Keratinocyte (primary cell): ENCODE data around the gene RIMS1.

ENCODE experiments used
- EZH2 ChIP-seq: IDR thresholded peaks from one replicate; pipeline ENCODE4 v1.6.1; 2012; ENCODE audit warnings: inconsistent platforms, mild to moderate bottlenecking, low read length, moderate library complexity
- TF ChIP-seq, protein P1 (sequence below), 3 experiments: IDR thresholded peaks in 1 of 3; conservative IDR thresholded peaks in 1 of 3; optimal IDR thresholded peaks in 1 of 3; 2 replicates in 2 of 3; 3 replicates in 1 of 3; pipeline versions ENCODE3 to v1.5.1; 2011; ENCODE audit warnings: low read length in 3 of 3, mild to moderate bottlenecking in 3 of 3, moderate library complexity in 2 of 3, control low read depth in 1 of 3, inconsistent platforms in 1 of 3; ENCODE audit not compliant: insufficient read depth in 2 of 3; ENCODE audit errors: extremely low read depth in 1 of 3

- TF ChIP-seq, protein P1, sequence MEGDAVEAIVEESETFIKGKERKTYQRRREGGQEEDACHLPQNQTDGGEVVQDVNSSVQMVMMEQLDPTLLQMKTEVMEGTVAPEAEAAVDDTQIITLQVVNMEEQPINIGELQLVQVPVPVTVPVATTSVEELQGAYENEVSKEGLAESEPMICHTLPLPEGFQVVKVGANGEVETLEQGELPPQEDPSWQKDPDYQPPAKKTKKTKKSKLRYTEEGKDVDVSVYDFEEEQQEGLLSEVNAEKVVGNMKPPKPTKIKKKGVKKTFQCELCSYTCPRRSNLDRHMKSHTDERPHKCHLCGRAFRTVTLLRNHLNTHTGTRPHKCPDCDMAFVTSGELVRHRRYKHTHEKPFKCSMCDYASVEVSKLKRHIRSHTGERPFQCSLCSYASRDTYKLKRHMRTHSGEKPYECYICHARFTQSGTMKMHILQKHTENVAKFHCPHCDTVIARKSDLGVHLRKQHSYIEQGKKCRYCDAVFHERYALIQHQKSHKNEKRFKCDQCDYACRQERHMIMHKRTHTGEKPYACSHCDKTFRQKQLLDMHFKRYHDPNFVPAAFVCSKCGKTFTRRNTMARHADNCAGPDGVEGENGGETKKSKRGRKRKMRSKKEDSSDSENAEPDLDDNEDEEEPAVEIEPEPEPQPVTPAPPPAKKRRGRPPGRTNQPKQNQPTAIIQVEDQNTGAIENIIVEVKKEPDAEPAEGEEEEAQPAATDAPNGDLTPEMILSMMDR (optimal IDR thresholded peaks at IDR 0.05 in 1 of 3, IDR thresholded peaks at IDR 0.05 in 1 of 3, conservative IDR thresholded peaks at IDR 0.05 in 1 of 3; ENCODE audit: extremely low read depth in 1 of 3, insufficient read depth in 2 of 3, low read length in 3 of 3): no peak
- TF ChIP-seq EZH2: no peak
Observed at GRCh38 chr6:72245565-72245964, 359.2 kb downstream of the RIMS1 start.
